ENCODE measurements around the gene BCORL1.

DNA sequence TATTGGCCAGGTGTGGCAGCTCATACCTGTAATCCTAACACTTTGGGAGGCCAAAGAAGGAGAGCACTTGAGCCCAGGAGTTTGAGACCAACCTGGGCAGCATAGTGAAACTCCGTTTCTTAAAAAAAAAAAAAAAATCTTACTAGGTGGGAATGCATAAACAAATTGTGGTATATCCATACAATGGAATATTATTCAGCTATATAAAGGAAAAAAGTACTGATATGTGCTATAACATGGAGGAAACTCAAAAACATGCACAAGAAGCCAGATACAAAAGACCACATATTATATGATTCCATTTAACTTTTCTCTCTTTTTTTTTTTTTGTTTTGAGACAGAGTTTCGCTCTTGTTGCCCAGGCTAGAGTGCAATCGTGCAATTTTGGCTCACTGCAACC lies 13.5 kb upstream of the BCORL1 start:
- TF ChIP-seq, protein P1, sequence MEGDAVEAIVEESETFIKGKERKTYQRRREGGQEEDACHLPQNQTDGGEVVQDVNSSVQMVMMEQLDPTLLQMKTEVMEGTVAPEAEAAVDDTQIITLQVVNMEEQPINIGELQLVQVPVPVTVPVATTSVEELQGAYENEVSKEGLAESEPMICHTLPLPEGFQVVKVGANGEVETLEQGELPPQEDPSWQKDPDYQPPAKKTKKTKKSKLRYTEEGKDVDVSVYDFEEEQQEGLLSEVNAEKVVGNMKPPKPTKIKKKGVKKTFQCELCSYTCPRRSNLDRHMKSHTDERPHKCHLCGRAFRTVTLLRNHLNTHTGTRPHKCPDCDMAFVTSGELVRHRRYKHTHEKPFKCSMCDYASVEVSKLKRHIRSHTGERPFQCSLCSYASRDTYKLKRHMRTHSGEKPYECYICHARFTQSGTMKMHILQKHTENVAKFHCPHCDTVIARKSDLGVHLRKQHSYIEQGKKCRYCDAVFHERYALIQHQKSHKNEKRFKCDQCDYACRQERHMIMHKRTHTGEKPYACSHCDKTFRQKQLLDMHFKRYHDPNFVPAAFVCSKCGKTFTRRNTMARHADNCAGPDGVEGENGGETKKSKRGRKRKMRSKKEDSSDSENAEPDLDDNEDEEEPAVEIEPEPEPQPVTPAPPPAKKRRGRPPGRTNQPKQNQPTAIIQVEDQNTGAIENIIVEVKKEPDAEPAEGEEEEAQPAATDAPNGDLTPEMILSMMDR (IDR thresholded peaks at IDR 0.05), result no peak
- TF ChIP-seq POLR2A (IDR thresholded peaks at IDR 0.05), result no peak

All from Peyer's patch (tissue), 4 donors.